WTC11 (cell line): ENCODE data around the gene OR4K2. TPM values are rescaled to one million over a fixed set of nuclear protein-coding genes. Genes with fewer than 3 reads are reported as not detected.
"Not testable (repeated sequence)": the region's sequence is repeated elsewhere in the genome, so short reads cannot be mapped to it uniquely, and the experiment has no call there.

Source experiments
- ATAC-seq: fragments of 200-7000 bp; cut with Tn5 transposase; 2 replicates; pipeline ENCODE4 v1.10.0; 2021; ENCODE audit warnings: mild to moderate bottlenecking, moderate library complexity
- CTCF ChIA-PET: fragments of 300-600 bp; sonication (Branson Sonifier 250); formaldehyde crosslinking; loops from one replicate; lab custom pipeline; 2021; ENCODE audit warnings: antibody characterized with exemption; lab: Charles Lee
- POLR2A ChIA-PET: fragments of 350-600 bp; sonication (Branson Sonifier 250); formaldehyde crosslinking; loops from one replicate; lab custom pipeline; 2021; ENCODE audit warnings: antibody characterized with exemption; lab: Charles Lee
- DNase-seq: peaks from one replicate; pipeline ENCODE4 v3.0.0; 2021; ENCODE audit warnings: low spot score
- H3K27ac Mint-ChIP-seq: 2 replicates; pipeline ENCODE4 v1.8.0; 2021; ENCODE audit warnings: mixed read lengths
- H3K27me3 Mint-ChIP-seq: 2 replicates; pipeline ENCODE4 v1.8.0; 2021; ENCODE audit warnings: low read depth, mild to moderate bottlenecking, moderate library complexity, mixed read lengths
- H3K36me3 Mint-ChIP-seq: 2 replicates; pipeline ENCODE4 v1.8.0; 2021; ENCODE audit warnings: mixed read lengths
- H3K4me1 Mint-ChIP-seq: 2 replicates; pipeline ENCODE4 v1.8.0; 2022; ENCODE audit warnings: mixed read lengths
- H3K4me3 Mint-ChIP-seq: 2 replicates; pipeline ENCODE4 v1.8.0; 2021; ENCODE audit warnings: mild to moderate bottlenecking, moderate library complexity, mixed read lengths
- H3K9me3 Mint-ChIP-seq: 2 replicates; pipeline ENCODE4 v1.8.0; 2021; ENCODE audit warnings: mixed read lengths
- ARID4B ChIP-seq: sonication (generic); formaldehyde crosslinking; IDR thresholded peaks from 2 replicates; pipeline ENCODE4 v1.8.0; 2023; ENCODE audit warnings: missing genetic modification reagents, mild to moderate bottlenecking, borderline replicate concordance
- ERG ChIP-seq: fragments of 250-450 bp; sonication (Bioruptor Pico); IDR thresholded peaks from 2 replicates; pipeline ENCODE4 v1.8.0; 2021; ENCODE audit warnings: mild to moderate bottlenecking
- JUN ChIP-seq: sonication (generic); formaldehyde crosslinking; IDR thresholded peaks from 2 replicates; pipeline ENCODE4 v1.8.0; 2023; ENCODE audit warnings: mild to moderate bottlenecking, missing genetic modification reagents
- NFYB ChIP-seq: sonication (generic); formaldehyde crosslinking; conservative IDR thresholded peaks from 2 replicates; pipeline ENCODE4 v1.8.0; 2022; ENCODE audit warnings: low read depth, missing genetic modification reagents
- NR1H2 ChIP-seq: sonication (generic); formaldehyde crosslinking; IDR thresholded peaks from 2 replicates; pipeline ENCODE4 v1.9.0; 2021; ENCODE audit warnings: mild to moderate bottlenecking, moderate library complexity, missing genetic modification reagents
- NR2C2 ChIP-seq: sonication (generic); formaldehyde crosslinking; IDR thresholded peaks from 2 replicates; pipeline ENCODE4 v1.8.0; 2022; ENCODE audit warnings: mild to moderate bottlenecking, missing genetic modification reagents
- NR3C1 ChIP-seq: sonication (generic); formaldehyde crosslinking; conservative IDR thresholded peaks from 2 replicates; pipeline ENCODE4 v1.8.1; 2023; ENCODE audit warnings: low read depth, mild to moderate bottlenecking, missing genetic modification reagents
- OVOL2 ChIP-seq: fragments of 250-450 bp; sonication (Bioruptor Pico); IDR thresholded peaks from 2 replicates; pipeline ENCODE4 v1.9.0; 2021; ENCODE audit warnings: mild to moderate bottlenecking, borderline replicate concordance
- TP53 ChIP-seq: sonication (generic); formaldehyde crosslinking; IDR thresholded peaks from 2 replicates; pipeline ENCODE4 v1.8.1; 2023; ENCODE audit warnings: mild to moderate bottlenecking, missing genetic modification reagents
- USF1 ChIP-seq: sonication (generic); formaldehyde crosslinking; IDR thresholded peaks from 2 replicates; pipeline ENCODE4 v1.8.0; 2022; ENCODE audit warnings: mild to moderate bottlenecking, missing genetic modification reagents
- ZNF138 ChIP-seq: sonication (generic); formaldehyde crosslinking; conservative IDR thresholded peaks from 2 replicates; pipeline ENCODE4 v1.8.1; 2022; ENCODE audit warnings: mild to moderate bottlenecking, moderate library complexity, missing genetic modification reagents
- total RNA-seq: library from RNA; stranded (reverse); gene quantifications from 3 replicates; pipeline ENCODE4 v1.2.3, GENCODE V29; 2021
- TF ChIP-seq, protein P1 (sequence below): fragments of 200-600 bp; IDR thresholded peaks from 2 replicates; pipeline ENCODE4 v1.8.0; 2022; ENCODE audit warnings: antibody characterized with exemption
- TF ChIP-seq, protein P2 (sequence below): sonication (generic); formaldehyde crosslinking; IDR thresholded peaks from 2 replicates; pipeline ENCODE4 v1.8.1; 2023; ENCODE audit warnings: mild to moderate bottlenecking, missing genetic modification reagents, moderate library complexity
- TF ChIP-seq, protein P3 (sequence below): sonication (generic); formaldehyde crosslinking; IDR thresholded peaks from 2 replicates; pipeline ENCODE4 v1.8.1; 2022; ENCODE audit warnings: missing genetic modification reagents, borderline replicate concordance

The OR4K2 gene
- total RNA-seq, 1 experiment from 2014 or later = not detected

- H3K4me3 Mint-ChIP-seq, H3K27me3 Mint-ChIP-seq, H3K27ac Mint-ChIP-seq, H3K4me1 Mint-ChIP-seq, POLR2A ChIA-PET, H3K9me3 Mint-ChIP-seq, DNase-seq, CTCF ChIA-PET, ATAC-seq: not testable (repeated sequence)
- peaks cover 17% of the 10 kb centered on the region for H3K36me3 Mint-ChIP-seq
Observed at GRCh38 chr14:19866061-19866669, 8.8 kb upstream of the OR4K2 start.

GRCh38 chr14:19873178-19873577, 1.8 kb upstream of the OR4K2 start:
- no peak overlapping the region for H3K27ac Mint-ChIP-seq
- H3K9me3 Mint-ChIP-seq = no peaks in the 10 kb centered on the region; the same call in none of the 2 replicates
- CTCF ChIA-PET = no interaction called here
- ATAC-seq (no peak), DNase-seq (no peak)
- H3K27me3 Mint-ChIP-seq = peaks cover 9% of the 10 kb centered on the region
- no peaks in the 10 kb centered on the region for H3K4me1 Mint-ChIP-seq
- POLR2A ChIA-PET = no interaction called here
- peaks cover 34% of the 10 kb centered on the region for H3K36me3 Mint-ChIP-seq
- TF ChIP-seq NR3C1 (CRISPR knock-in tag) = no peak
- H3K4me3 Mint-ChIP-seq = no peak overlapping the region

DNA sequence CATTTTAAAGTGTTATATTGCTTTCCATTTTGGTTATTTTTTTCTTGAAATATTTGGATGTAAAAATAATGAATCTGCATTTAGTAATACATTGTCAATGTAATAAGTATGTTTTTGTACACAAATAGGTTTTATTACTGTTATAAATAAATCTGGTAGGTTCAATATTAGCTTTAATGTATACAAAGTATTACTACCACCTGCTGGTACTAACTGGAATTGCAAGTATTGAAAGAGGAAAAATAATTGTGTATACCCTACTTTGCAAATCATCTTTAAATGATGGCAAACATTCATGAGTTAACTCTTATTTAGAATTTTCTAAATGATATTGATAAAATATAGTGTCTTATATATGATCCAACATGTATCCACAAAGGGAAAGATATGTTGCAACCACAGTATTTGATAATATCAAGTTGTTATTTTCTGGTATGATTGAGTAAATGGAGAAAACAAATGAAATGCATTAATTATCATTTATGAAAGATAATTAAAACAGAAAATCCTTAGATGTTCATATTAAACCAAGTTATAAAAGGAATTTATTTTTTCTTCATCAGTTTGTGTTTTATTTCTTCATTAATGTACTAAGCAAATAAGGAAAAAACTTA, 3.2 kb downstream of the OR4K2 start:
- Mint-ChIP-seq H3K9me3 (no peaks in the 10 kb centered on the region; the same call in none of the 2 replicates), H3K4me1 (no peaks in the 10 kb centered on the region), H3K27ac (no peak overlapping the region), H3K27me3 (peaks cover 2% of the 10 kb centered on the region), H3K4me3 (no peak overlapping the region), H3K36me3 (peaks cover 48% of the 10 kb centered on the region)
- POLR2A ChIA-PET = no interaction called here
- ATAC-seq (no peak), DNase-seq (no peak)
- no peak for TF ChIP-seq ERG (CRISPR knock-in tag)
- TF ChIP-seq, protein P1, sequence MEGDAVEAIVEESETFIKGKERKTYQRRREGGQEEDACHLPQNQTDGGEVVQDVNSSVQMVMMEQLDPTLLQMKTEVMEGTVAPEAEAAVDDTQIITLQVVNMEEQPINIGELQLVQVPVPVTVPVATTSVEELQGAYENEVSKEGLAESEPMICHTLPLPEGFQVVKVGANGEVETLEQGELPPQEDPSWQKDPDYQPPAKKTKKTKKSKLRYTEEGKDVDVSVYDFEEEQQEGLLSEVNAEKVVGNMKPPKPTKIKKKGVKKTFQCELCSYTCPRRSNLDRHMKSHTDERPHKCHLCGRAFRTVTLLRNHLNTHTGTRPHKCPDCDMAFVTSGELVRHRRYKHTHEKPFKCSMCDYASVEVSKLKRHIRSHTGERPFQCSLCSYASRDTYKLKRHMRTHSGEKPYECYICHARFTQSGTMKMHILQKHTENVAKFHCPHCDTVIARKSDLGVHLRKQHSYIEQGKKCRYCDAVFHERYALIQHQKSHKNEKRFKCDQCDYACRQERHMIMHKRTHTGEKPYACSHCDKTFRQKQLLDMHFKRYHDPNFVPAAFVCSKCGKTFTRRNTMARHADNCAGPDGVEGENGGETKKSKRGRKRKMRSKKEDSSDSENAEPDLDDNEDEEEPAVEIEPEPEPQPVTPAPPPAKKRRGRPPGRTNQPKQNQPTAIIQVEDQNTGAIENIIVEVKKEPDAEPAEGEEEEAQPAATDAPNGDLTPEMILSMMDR = peak; percentile 77
- CTCF ChIA-PET = interaction anchor here (0.7 kb wide), 1 partner anchor 54 kb away, joined by 3 read pairs; no protein-coding TSS in a partner anchor

- no peak overlapping the region for H3K27ac Mint-ChIP-seq
- H3K9me3 Mint-ChIP-seq = peaks cover 18% of the 10 kb centered on the region
- CTCF ChIA-PET = no interaction called here
- no peaks in the 10 kb centered on the region for H3K4me1 Mint-ChIP-seq
- H3K27me3 Mint-ChIP-seq = peaks cover 21% of the 10 kb centered on the region
- DNase-seq (no peak), ATAC-seq (no peak)
- H3K36me3 Mint-ChIP-seq = peaks cover 66% of the 10 kb centered on the region
- POLR2A ChIA-PET = no interaction called here
- TF ChIP-seq JUN (CRISPR knock-in tag) (no peak), TP53 (CRISPR knock-in tag) (no peak), NR1H2 (CRISPR knock-in tag) (no peak), OVOL2 (CRISPR knock-in tag) (no peak)
- TF ChIP-seq, protein P2, sequence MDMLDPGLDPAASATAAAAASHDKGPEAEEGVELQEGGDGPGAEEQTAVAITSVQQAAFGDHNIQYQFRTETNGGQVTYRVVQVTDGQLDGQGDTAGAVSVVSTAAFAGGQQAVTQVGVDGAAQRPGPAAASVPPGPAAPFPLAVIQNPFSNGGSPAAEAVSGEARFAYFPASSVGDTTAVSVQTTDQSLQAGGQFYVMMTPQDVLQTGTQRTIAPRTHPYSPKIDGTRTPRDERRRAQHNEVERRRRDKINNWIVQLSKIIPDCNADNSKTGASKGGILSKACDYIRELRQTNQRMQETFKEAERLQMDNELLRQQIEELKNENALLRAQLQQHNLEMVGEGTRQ (CRISPR knock-in tag) = no peak
- TF ChIP-seq, protein P3, sequence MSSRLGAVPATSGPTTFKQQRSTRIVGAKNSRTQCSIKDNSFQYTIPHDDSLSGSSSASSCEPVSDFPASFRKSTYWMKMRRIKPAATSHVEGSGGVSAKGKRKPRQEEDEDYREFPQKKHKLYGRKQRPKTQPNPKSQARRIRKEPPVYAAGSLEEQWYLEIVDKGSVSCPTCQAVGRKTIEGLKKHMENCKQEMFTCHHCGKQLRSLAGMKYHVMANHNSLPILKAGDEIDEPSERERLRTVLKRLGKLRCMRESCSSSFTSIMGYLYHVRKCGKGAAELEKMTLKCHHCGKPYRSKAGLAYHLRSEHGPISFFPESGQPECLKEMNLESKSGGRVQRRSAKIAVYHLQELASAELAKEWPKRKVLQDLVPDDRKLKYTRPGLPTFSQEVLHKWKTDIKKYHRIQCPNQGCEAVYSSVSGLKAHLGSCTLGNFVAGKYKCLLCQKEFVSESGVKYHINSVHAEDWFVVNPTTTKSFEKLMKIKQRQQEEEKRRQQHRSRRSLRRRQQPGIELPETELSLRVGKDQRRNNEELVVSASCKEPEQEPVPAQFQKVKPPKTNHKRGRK = no peak
- H3K4me3 Mint-ChIP-seq = no peak overlapping the region
Observed at GRCh38 chr14:19895282-19895681, 20.3 kb downstream of the OR4K2 start.

GRCh38 chr14:19900999-19901398, 26.1 kb downstream of the OR4K2 start:
- POLR2A ChIA-PET = no interaction called here
- Mint-ChIP-seq H3K27me3 (peaks cover 11% of the 10 kb centered on the region), H3K4me3 (no peak overlapping the region), H3K4me1 (no peaks in the 10 kb centered on the region), H3K9me3 (peaks cover 75% of the 10 kb centered on the region), H3K27ac (no peak overlapping the region), H3K36me3 (peaks cover 86% of the 10 kb centered on the region)
- ATAC-seq (no peak), DNase-seq (no peak)
- CTCF ChIA-PET = no interaction called here
- no peak for TF ChIP-seq ARID4B
- TF ChIP-seq USF1 (CRISPR knock-in tag) = no peak
- no peak for TF ChIP-seq ZNF138 (CRISPR knock-in tag)
- TF ChIP-seq NR2C2 (CRISPR knock-in tag) = no peak
- TF ChIP-seq NFYB = no peak
